ENCODE data around the gene RERE. TPM values are rescaled to one million over a fixed set of nuclear protein-coding genes. Genes with fewer than 3 reads are reported as not detected.

Gene RERE
- total RNA-seq, 1 experiment from 2014 or later, result 40.6 TPM

GRCh38 chr1:8377271-8377981, 440.0 kb downstream of the RERE start:
- POLR2A ChIA-PET, result no interaction called here
- Histone ChIP-seq H3K9me3 (ENCODE audit: control insufficient read depth in 1 of 2, insufficient read depth in 1 of 2, low read depth in 1 of 2, low read length in 2 of 2) (no peaks in the 10 kb centered on the region), H3K27ac (ENCODE audit: low read depth, low read length) (no peak overlapping the region), H2AFZ (ENCODE audit: low read depth, low read length, poor library complexity, severe bottlenecking) (no peak overlapping the region), H3K4me3 (replicated peaks in 1 of 2; ENCODE audit: low read depth in 1 of 2, low read length in 2 of 2) (no peak overlapping the region), H3K36me3 (ENCODE audit: control insufficient read depth in 1 of 2, insufficient read depth in 2 of 2, low read length in 2 of 2) (no peaks in the 10 kb centered on the region), H3K4me1 (ENCODE audit: control insufficient read depth in 1 of 2, insufficient read depth in 2 of 2, low read length in 2 of 2) (peaks cover 2 to 12% of the 10 kb centered on the region in 2 experiments; a peak in 2 of 4 replicates), H3K27me3 (ENCODE audit: insufficient read depth, low read length) (no peaks in the 10 kb centered on the region), H3K79me2 (ENCODE audit: insufficient read depth, low read length) (no peaks in the 10 kb centered on the region), H4K20me1 (ENCODE audit: insufficient read depth) (no peaks in the 10 kb centered on the region), H3K4me2 (ENCODE audit: low read length) (no peak overlapping the region), H3K9ac (ENCODE audit: low read length) (no peak overlapping the region), H3K9me2 (ENCODE audit: insufficient read depth) (no peaks in the 10 kb centered on the region)
- ATAC-seq (no peak), DNase-seq (ENCODE audit: low read depth, low spot score) (no peak)
- RAD21 ChIA-PET (ENCODE audit: low non-redundant PET in 1 of 2, low total read pairs in 2 of 2, uncharacterized antibody in 2 of 2, unreplicated experiment in 2 of 2), result no interaction called here
- CTCF ChIA-PET, result no interaction called here
- no TSS peak for BruUV-seq (replicated peaks)
- intact Hi-C loops (cut with micrococcal nuclease), result loop anchor here (10.0 kb wide), 1 partner anchor 197 kb away; no protein-coding TSS in a partner anchor
- TF ChIP-seq MAX (IDR thresholded peaks at IDR 0.05), result no peak
- TF ChIP-seq SRF (IDR thresholded peaks at IDR 0.05; ENCODE audit: low read depth), result no peak
- TF ChIP-seq POLR2A (IDR thresholded peaks at IDR 0.05; ENCODE audit: borderline replicate concordance, extremely low read depth, insufficient read depth, insufficient read length), result no peak
- no peak for TF ChIP-seq TCF7L2 (IDR thresholded peaks at IDR 0.05; ENCODE audit: borderline replicate concordance, extremely low read depth, insufficient read depth, insufficient read length)
- TF ChIP-seq CTCF (IDR thresholded peaks at IDR 0.05 in 2 of 3, conservative IDR thresholded peaks at IDR 0.05 in 1 of 3; ENCODE audit: borderline replicate concordance in 1 of 3, insufficient read depth in 1 of 3, low read depth in 2 of 3, low read length in 2 of 3), result no peak
- no peak for TF ChIP-seq RAD21 (IDR thresholded peaks at IDR 0.05; ENCODE audit: low read depth)
- TF ChIP-seq ZBTB33 (IDR thresholded peaks at IDR 0.05; ENCODE audit: extremely low read depth, insufficient replicate concordance, low read length), result no peak
- no peak for TF ChIP-seq SP1 (IDR thresholded peaks at IDR 0.05; ENCODE audit: low read depth)
- TF ChIP-seq JUND (IDR thresholded peaks at IDR 0.05), result no peak
- TF ChIP-seq EZH2phosphoT487 (IDR thresholded peaks at IDR 0.05; ENCODE audit: borderline replicate concordance), result no peak
- no peak for TF ChIP-seq REST (IDR thresholded peaks at IDR 0.05; ENCODE audit: low read depth)
- TF ChIP-seq EGR1 (IDR thresholded peaks at IDR 0.05; ENCODE audit: low read depth), result no peak
- TF ChIP-seq EZH2 (IDR thresholded peaks at IDR 0.05), result no peak
- TF ChIP-seq ZNF274 (IDR thresholded peaks at IDR 0.05; ENCODE audit: low read depth, low read length), result no peak
- TF ChIP-seq YY1 (IDR thresholded peaks at IDR 0.05; ENCODE audit: extremely low read depth, insufficient replicate concordance, low read depth, low read length), result no peak
- TF ChIP-seq ATF3 (IDR thresholded peaks at IDR 0.05), result no peak
- TF ChIP-seq SIN3A (IDR thresholded peaks at IDR 0.05; ENCODE audit: low read depth), result no peak
- no peak for TF ChIP-seq CEBPB (IDR thresholded peaks at IDR 0.05; ENCODE audit: low read depth)
